Measurements from ENCODE around the gene CCDC169. TPM values are rescaled to one million over a fixed set of nuclear protein-coding genes. Genes with fewer than 3 reads are reported as not detected.

CCDC169 gene
- 15.4 TPM for polyA plus RNA-seq (2013, experiment 1 of 2)
- polyA plus RNA-seq (2013, experiment 2 of 2): 20.5 TPM

- Histone ChIP-seq H3K4me3 (ENCODE audit: low read length) (peak within 1 kb of the TSS; percentile 76), H3K27ac (ENCODE audit: low read depth, low read length) (peak within 1 kb of the TSS; percentile 97), H3K9ac (ENCODE audit: low read depth, low read length) (peak within 1 kb of the TSS; percentile 93), H3K27me3 (ENCODE audit: insufficient read depth, low read length) (no peaks in the 10 kb centered on the region), H3K36me3 (ENCODE audit: insufficient read depth, low read length) (peaks cover 29% of the 10 kb centered on the region), H3K4me1 (ENCODE audit: insufficient read depth, low read length) (peaks cover 37% of the 10 kb centered on the region), H3K9me3 (ENCODE audit: insufficient read depth, low read depth, low read length) (no peaks in the 10 kb centered on the region; the same call in 1 of the 2 replicates)
- WGBS: 9% methylated on average over 53 of the region's 53 CpGs
Observed at GRCh38 chr13:36297366-36298338, at the start of gene CCDC169. CCDC169 (minus strand) TSS chr13:36297814; CDS start chr13:36297719, 95 bp downstream.

- under 1% methylated on average over 83 of the region's 86 CpGs for WGBS
- no peaks in the 10 kb centered on the region for H3K9me3 ChIP-seq (ENCODE audit: insufficient read depth, low read depth, low read length)
- peak within 1 kb of the TSS; percentile 73 for H3K4me3 ChIP-seq (ENCODE audit: low read length)
- H3K36me3 ChIP-seq (ENCODE audit: insufficient read depth, low read length): no peaks in the 10 kb centered on the region
- H3K27ac ChIP-seq (ENCODE audit: low read depth, low read length): peak within 1 kb of the TSS; percentile 91
- peaks cover 19% of the 10 kb centered on the region; the same call in 1 of the 2 replicates for H3K27me3 ChIP-seq (ENCODE audit: insufficient read depth, low read length)
- H3K9ac ChIP-seq (ENCODE audit: low read depth, low read length): peak within 1 kb of the TSS; percentile 80
- H3K4me1 ChIP-seq (ENCODE audit: insufficient read depth, low read length): peaks cover 28% of the 10 kb centered on the region
Observed at GRCh38 chr13:36346222-36347083, 48.8 kb upstream of the CCDC169 start, which contains the start of gene SPART. SPART (minus strand) TSS chr13:36346394; CDS start chr13:36335830, 10,564 bp downstream.

GRCh38 chr13:36345438-36346221, 48.0 kb upstream of the CCDC169 start:
- H3K27me3 ChIP-seq (ENCODE audit: insufficient read depth, low read length): peaks cover 19% of the 10 kb centered on the region; the same call in 1 of the 2 replicates
- peaks cover 28% of the 10 kb centered on the region for H3K4me1 ChIP-seq (ENCODE audit: insufficient read depth, low read length)
- H3K4me3 ChIP-seq (ENCODE audit: low read length): peak overlapping the region; percentile 73
- peak overlapping the region; percentile 80 for H3K9ac ChIP-seq (ENCODE audit: low read depth, low read length)
- H3K36me3 ChIP-seq (ENCODE audit: insufficient read depth, low read length): no peaks in the 10 kb centered on the region
- under 1% methylated on average over 50 of the region's 50 CpGs for WGBS
- H3K9me3 ChIP-seq (ENCODE audit: insufficient read depth, low read depth, low read length): no peaks in the 10 kb centered on the region
- H3K27ac ChIP-seq (ENCODE audit: low read depth, low read length): peak overlapping the region; percentile 91

GRCh38 chr13:36344886-36345437, 47.3 kb upstream of the CCDC169 start:
- Histone ChIP-seq H3K27me3 (ENCODE audit: insufficient read depth, low read length) (peaks cover 19% of the 10 kb centered on the region; the same call in 1 of the 2 replicates), H3K27ac (ENCODE audit: low read depth, low read length) (peak overlapping the region; percentile 91; the same call in 1 of the 2 replicates), H3K9me3 (ENCODE audit: insufficient read depth, low read depth, low read length) (no peaks in the 10 kb centered on the region), H3K4me3 (ENCODE audit: low read length) (peak overlapping the region; percentile 73), H3K4me1 (ENCODE audit: insufficient read depth, low read length) (peaks cover 28% of the 10 kb centered on the region), H3K36me3 (ENCODE audit: insufficient read depth, low read length) (no peaks in the 10 kb centered on the region), H3K9ac (ENCODE audit: low read depth, low read length) (peak overlapping the region; percentile 80)
- WGBS: 4% methylated on average over 14 of the region's 14 CpGs

GRCh38 chr13:36344173-36344572, 46.6 kb upstream of the CCDC169 start:
- WGBS: 53% methylated on average over 5 of the region's 6 CpGs
- Histone ChIP-seq H3K36me3 (ENCODE audit: insufficient read depth, low read length) (no peaks in the 10 kb centered on the region), H3K9me3 (ENCODE audit: insufficient read depth, low read depth, low read length) (no peaks in the 10 kb centered on the region), H3K27me3 (ENCODE audit: insufficient read depth, low read length) (peaks cover 19% of the 10 kb centered on the region; the same call in 1 of the 2 replicates), H3K9ac (ENCODE audit: low read depth, low read length) (no peak overlapping the region), H3K27ac (ENCODE audit: low read depth, low read length) (no peak overlapping the region), H3K4me3 (ENCODE audit: low read length) (peak overlapping the region; percentile 73), H3K4me1 (ENCODE audit: insufficient read depth, low read length) (peaks cover 28% of the 10 kb centered on the region)

- Histone ChIP-seq H3K36me3 (ENCODE audit: insufficient read depth, low read length) (no peaks in the 10 kb centered on the region), H3K27ac (ENCODE audit: low read depth, low read length) (no peak overlapping the region), H3K4me3 (ENCODE audit: low read length) (peak overlapping the region; percentile 73; the same call in 1 of the 2 replicates), H3K4me1 (ENCODE audit: insufficient read depth, low read length) (peaks cover 32% of the 10 kb centered on the region), H3K9me3 (ENCODE audit: insufficient read depth, low read depth, low read length) (no peaks in the 10 kb centered on the region), H3K9ac (ENCODE audit: low read depth, low read length) (no peak overlapping the region), H3K27me3 (ENCODE audit: insufficient read depth, low read length) (peaks cover 19% of the 10 kb centered on the region; the same call in 1 of the 2 replicates)
- 76% methylated on average over 3 of the region's 3 CpGs for WGBS
Observed at GRCh38 chr13:36343766-36344165, 46.2 kb upstream of the CCDC169 start.

GRCh38 chr13:36342715-36343114, 45.1 kb upstream of the CCDC169 start:
- Histone ChIP-seq H3K27ac (ENCODE audit: low read depth, low read length) (no peak overlapping the region), H3K27me3 (ENCODE audit: insufficient read depth, low read length) (peaks cover 19% of the 10 kb centered on the region; the same call in 1 of the 2 replicates), H3K4me3 (ENCODE audit: low read length) (no peak overlapping the region), H3K36me3 (ENCODE audit: insufficient read depth, low read length) (no peaks in the 10 kb centered on the region), H3K9me3 (ENCODE audit: insufficient read depth, low read depth, low read length) (no peaks in the 10 kb centered on the region), H3K4me1 (ENCODE audit: insufficient read depth, low read length) (peaks cover 40% of the 10 kb centered on the region), H3K9ac (ENCODE audit: low read depth, low read length) (no peak overlapping the region)
- 83% methylated on average over 2 of the region's 2 CpGs for WGBS

GRCh38 chr13:36341718-36342117, 44.1 kb upstream of the CCDC169 start:
- H3K4me3 ChIP-seq (ENCODE audit: low read length): no peak overlapping the region
- no peaks in the 10 kb centered on the region for H3K36me3 ChIP-seq (ENCODE audit: insufficient read depth, low read length)
- peaks cover 41% of the 10 kb centered on the region for H3K4me1 ChIP-seq (ENCODE audit: insufficient read depth, low read length)
- no peak overlapping the region for H3K9ac ChIP-seq (ENCODE audit: low read depth, low read length)
- H3K9me3 ChIP-seq (ENCODE audit: insufficient read depth, low read depth, low read length): no peaks in the 10 kb centered on the region
- WGBS: 85% methylated on average over 1 of the region's 1 CpG
- H3K27ac ChIP-seq (ENCODE audit: low read depth, low read length): no peak overlapping the region
- peaks cover 19% of the 10 kb centered on the region; the same call in 1 of the 2 replicates for H3K27me3 ChIP-seq (ENCODE audit: insufficient read depth, low read length)

- H3K4me1 ChIP-seq (ENCODE audit: insufficient read depth, low read length): peaks cover 40% of the 10 kb centered on the region
- WGBS: 92% methylated on average over 3 of the region's 4 CpGs
- H3K9me3 ChIP-seq (ENCODE audit: insufficient read depth, low read depth, low read length): no peaks in the 10 kb centered on the region
- H3K27ac ChIP-seq (ENCODE audit: low read depth, low read length): no peak overlapping the region
- H3K36me3 ChIP-seq (ENCODE audit: insufficient read depth, low read length): peaks cover 7% of the 10 kb centered on the region; the same call in 1 of the 2 replicates
- H3K4me3 ChIP-seq (ENCODE audit: low read length): no peak overlapping the region
- no peak overlapping the region for H3K9ac ChIP-seq (ENCODE audit: low read depth, low read length)
- peaks cover 8% of the 10 kb centered on the region; the same call in 1 of the 2 replicates for H3K27me3 ChIP-seq (ENCODE audit: insufficient read depth, low read length)
Observed at GRCh38 chr13:36339600-36340155, 42.1 kb upstream of the CCDC169 start.
